GM12865 (cell line): ENCODE data around the gene POU2AF3.

Source experiments
- DNase-seq: peaks from one replicate; pipeline ENCODE4 v3.0.0; 2010; ENCODE audit warnings: low read depth
- H3K4me3 ChIP-seq: 2 replicates; pipeline ENCODE4 v1.5.1; 2011; ENCODE audit warnings: mild to moderate bottlenecking, low read depth, low read length, control low read depth
- TF ChIP-seq, protein P1 (sequence below): IDR thresholded peaks from 2 replicates; pipeline ENCODE4 v1.5.1; 2011; ENCODE audit warnings: low read length, control low read depth, low read depth, inconsistent platforms; ENCODE audit not compliant: insufficient read depth; ENCODE audit errors: missing control alignments

Gene POU2AF3

GRCh38 chr11:111300569-111300968 is 2.2 kb downstream of the POU2AF3 start:
- H3K4me3 ChIP-seq = no peak overlapping the region
- TF ChIP-seq, protein P1, sequence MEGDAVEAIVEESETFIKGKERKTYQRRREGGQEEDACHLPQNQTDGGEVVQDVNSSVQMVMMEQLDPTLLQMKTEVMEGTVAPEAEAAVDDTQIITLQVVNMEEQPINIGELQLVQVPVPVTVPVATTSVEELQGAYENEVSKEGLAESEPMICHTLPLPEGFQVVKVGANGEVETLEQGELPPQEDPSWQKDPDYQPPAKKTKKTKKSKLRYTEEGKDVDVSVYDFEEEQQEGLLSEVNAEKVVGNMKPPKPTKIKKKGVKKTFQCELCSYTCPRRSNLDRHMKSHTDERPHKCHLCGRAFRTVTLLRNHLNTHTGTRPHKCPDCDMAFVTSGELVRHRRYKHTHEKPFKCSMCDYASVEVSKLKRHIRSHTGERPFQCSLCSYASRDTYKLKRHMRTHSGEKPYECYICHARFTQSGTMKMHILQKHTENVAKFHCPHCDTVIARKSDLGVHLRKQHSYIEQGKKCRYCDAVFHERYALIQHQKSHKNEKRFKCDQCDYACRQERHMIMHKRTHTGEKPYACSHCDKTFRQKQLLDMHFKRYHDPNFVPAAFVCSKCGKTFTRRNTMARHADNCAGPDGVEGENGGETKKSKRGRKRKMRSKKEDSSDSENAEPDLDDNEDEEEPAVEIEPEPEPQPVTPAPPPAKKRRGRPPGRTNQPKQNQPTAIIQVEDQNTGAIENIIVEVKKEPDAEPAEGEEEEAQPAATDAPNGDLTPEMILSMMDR = no peak
- DNase-seq = no peak

GRCh38 chr11:111301004-111301841 is 2.9 kb downstream of the POU2AF3 start:
- DNase-seq = no peak
- no peak overlapping the region for H3K4me3 ChIP-seq
- TF ChIP-seq, protein P1 = no peak

DNA sequence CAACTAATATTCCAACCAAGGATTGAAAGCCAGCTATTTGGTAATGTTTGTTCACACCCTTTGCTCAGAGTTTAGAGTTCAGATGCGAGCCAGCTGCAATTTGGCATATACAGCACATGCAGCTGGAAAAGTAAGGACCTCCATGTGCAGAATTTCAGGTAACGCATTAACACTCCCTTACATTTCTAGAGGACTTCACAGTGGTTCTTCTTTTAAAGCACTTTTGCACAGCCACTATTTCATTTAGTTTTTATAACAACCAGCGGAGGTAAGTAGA is 3.4 kb downstream of the POU2AF3 start:
- TF ChIP-seq, protein P1 = no peak
- DNase-seq = no peak
- H3K4me3 ChIP-seq = no peak overlapping the region

GRCh38 chr11:111302298-111302697 is 4.0 kb downstream of the POU2AF3 start:
- no peak overlapping the region for H3K4me3 ChIP-seq
- TF ChIP-seq, protein P1 = no peak
- DNase-seq = no peak

DNA sequence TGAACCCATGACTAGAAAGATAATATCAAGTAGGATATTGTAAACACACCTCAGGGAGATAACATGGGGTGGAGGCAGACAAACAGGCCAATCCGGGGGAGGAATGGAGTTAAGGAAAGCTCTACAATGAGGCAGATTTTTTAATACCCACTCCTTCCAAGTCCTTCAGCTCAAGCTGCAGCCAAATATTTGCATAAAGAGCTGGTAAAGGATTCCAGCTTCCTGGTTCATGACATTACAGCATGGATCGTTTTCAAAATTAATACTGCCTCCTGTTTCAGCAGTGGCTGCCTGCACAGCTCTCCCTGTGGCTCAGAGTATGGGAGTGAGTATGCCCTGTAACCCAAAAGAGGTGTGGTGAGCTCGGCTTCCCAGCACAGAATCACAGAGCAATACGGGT is 5.1 kb downstream of the POU2AF3 start:
- TF ChIP-seq, protein P1 = no peak
- no peak for DNase-seq
- H3K4me3 ChIP-seq = no peak overlapping the region

DNA sequence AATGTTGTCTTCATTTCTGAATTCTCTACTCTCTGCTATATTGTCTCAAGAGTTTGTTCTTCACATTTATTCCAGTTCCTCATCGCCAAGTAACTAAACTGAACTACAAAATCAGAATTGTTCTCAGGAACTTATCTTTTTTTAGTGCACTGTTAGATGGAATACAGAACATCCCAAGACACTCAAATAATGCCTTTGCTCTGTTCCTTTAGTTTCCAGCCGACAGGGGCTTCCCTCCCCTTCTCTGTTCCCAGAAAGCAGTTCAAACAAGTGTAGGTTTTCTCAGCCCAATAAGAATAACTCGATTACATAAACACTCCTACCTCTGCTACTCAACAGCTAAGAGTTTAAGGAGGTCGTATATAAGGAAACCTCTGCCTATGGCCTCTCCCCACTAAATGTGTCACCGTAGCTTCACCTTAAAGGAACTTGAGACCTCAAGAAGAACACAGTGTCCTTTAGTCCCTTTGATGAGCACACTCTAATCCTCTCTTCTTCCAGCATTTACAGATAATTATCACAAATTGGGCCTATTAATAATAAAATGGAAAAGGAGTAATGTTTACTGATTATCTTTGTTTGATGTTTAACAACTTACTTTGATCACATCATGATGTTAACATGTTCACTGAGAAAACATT is 6.9 kb downstream of the POU2AF3 start:
- H3K4me3 ChIP-seq = no peak overlapping the region
- no peak for DNase-seq
- TF ChIP-seq, protein P1 = no peak
